Measurements from ENCODE around the gene TAF4. TPM values are rescaled to one million over a fixed set of nuclear protein-coding genes. Genes with fewer than 3 reads are reported as not detected.
"Not testable (repeated sequence)": the region's sequence is repeated elsewhere in the genome, so short reads cannot be mapped to it uniquely, and the experiment has no call there.

Gene TAF4
- total and polyA plus RNA-seq, 7 donors: 3.6 to 13.3 (median 8.9) TPM

- no peak overlapping the region for H3K27ac ChIP-seq
- peaks cover 0 to 3% (median 0%) of the 10 kb centered on the region in 4 donors for H3K9me3 ChIP-seq
- H3K36me3 ChIP-seq: no peaks in the 10 kb centered on the region
- no peak overlapping the region for H3K4me3 ChIP-seq
- WGBS, 2 donors: 54 to 72% methylated on average over 5 of the region's 5 CpGs
- H3K27me3 ChIP-seq: peaks cover 0 to 11% (median 0%) of the 10 kb centered on the region in 3 donors
- DNase-seq: no peak
- H3K4me1 ChIP-seq: no peaks in the 10 kb centered on the region
- intact Hi-C loops (cut with DNase I): no loop called here
- TF ChIP-seq POLR2AphosphoS5 (IDR thresholded peaks at IDR 0.05) (no peak), CTCF (IDR thresholded peaks at IDR 0.05) (no peak), POLR2A (IDR thresholded peaks at IDR 0.05) (no peak), EP300 (IDR thresholded peaks at IDR 0.05) (no peak)
These were observed 17.6 kb upstream of the TAF4 start for GRCh38 chr20:62083312-62083711.

GRCh38 chr20:62080249-62080990 is 14.7 kb upstream of the TAF4 start:
- TF ChIP-seq CTCF (IDR thresholded peaks at IDR 0.05) (no peak), POLR2AphosphoS5 (IDR thresholded peaks at IDR 0.05) (no peak), POLR2A (IDR thresholded peaks at IDR 0.05) (no peak), EP300 (IDR thresholded peaks at IDR 0.05) (no peak)
- Histone ChIP-seq H3K4me1 (no peaks in the 10 kb centered on the region), H3K9me3 (peaks cover 0 to 11% (median 6%) of the 10 kb centered on the region in 4 donors), H3K36me3 (no peaks in the 10 kb centered on the region), H3K27ac (no peak overlapping the region), H3K27me3 (no peaks in the 10 kb centered on the region), H3K4me3 (no peak overlapping the region)
- WGBS, 2 donors: 68 to 79% methylated on average over 15 of the region's 15 CpGs
- no peak for DNase-seq
- intact Hi-C loops (cut with DNase I): no loop called here

DNA sequence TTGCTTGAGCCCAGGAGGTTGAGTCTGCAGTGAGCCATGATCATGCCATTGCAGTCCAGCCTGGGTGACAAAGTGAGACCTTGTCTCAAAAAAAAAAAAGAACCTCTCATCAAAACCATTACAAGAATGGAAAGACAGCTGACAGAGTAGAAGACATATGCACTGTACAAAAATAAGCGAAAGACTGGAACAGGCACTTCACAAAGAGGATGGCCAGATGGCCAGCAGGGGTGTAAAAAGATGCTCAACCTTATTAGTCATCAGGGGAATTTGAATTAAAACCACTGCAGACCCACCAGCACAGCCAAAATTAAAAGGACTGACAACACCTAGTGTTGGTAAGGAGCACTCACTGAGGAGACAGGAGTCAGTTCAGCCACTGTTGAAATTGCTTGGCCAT is 13.5 kb upstream of the TAF4 start:
- 98 to 100% methylated on average over 1 of the region's 1 CpG for WGBS, 2 donors

DNA sequence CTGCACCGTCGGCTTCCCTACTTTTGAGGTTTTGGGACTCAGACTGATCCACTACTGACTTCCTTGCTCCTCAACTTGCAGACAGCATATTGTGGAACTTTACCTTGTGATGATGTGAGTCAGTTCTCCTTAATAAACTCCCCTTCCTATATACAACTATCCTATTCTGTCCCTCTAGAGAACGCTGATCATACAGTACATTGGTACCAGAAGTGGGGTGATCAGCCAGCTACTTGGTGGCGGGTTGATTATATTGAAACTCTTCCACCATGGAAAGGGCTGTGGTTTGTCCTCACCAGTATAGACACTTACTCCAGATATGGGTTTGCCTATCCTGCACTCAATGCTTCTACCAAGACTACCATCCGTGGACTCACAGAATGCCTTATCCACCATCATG is 7.6 kb upstream of the TAF4 start:
- no peaks in the 10 kb centered on the region for H3K27me3 ChIP-seq
- peaks cover 0 to 15% (median 11%) of the 10 kb centered on the region in 4 donors for H3K4me1 ChIP-seq
- DNase-seq: no peak
- no peak overlapping the region for H3K27ac ChIP-seq
- TF ChIP-seq CTCF (IDR thresholded peaks at IDR 0.05) (no peak), EP300 (IDR thresholded peaks at IDR 0.05) (no peak), POLR2A (IDR thresholded peaks at IDR 0.05) (no peak), POLR2AphosphoS5 (IDR thresholded peaks at IDR 0.05) (no peak)
- WGBS, 2 donors: 93 to 97% methylated on average over 5 of the region's 5 CpGs
- H3K4me3 ChIP-seq: no peak overlapping the region
- H3K9me3 ChIP-seq: peaks cover 0 to 12% (median 7%) of the 10 kb centered on the region in 4 donors
- no peaks in the 10 kb centered on the region for H3K36me3 ChIP-seq
- intact Hi-C loops (cut with DNase I): no loop called here

More for the DNA sequence above, 13.5 kb upstream of the TAF4 start:
- DNase-seq: no peak
- no peaks in the 10 kb centered on the region for H3K27me3 ChIP-seq
- no peak overlapping the region for H3K27ac ChIP-seq
- H3K4me3 ChIP-seq: no peak overlapping the region
- TF ChIP-seq EP300 (IDR thresholded peaks at IDR 0.05): no peak
- TF ChIP-seq CTCF (IDR thresholded peaks at IDR 0.05): no peak
- no peak for TF ChIP-seq POLR2AphosphoS5 (IDR thresholded peaks at IDR 0.05)
- no peak for TF ChIP-seq POLR2A (IDR thresholded peaks at IDR 0.05)
- intact Hi-C loops (cut with DNase I): no loop called here
- no peaks in the 10 kb centered on the region for H3K4me1 ChIP-seq
- H3K9me3 ChIP-seq: peaks cover 0 to 12% (median 8%) of the 10 kb centered on the region in 4 donors
- no peaks in the 10 kb centered on the region for H3K36me3 ChIP-seq

GRCh38 chr20:62071669-62072430 is 6.2 kb upstream of the TAF4 start:
- H3K27ac ChIP-seq; H3K27me3 ChIP-seq; DNase-seq; intact Hi-C loops (cut with DNase I); H3K4me3 ChIP-seq; H3K36me3 ChIP-seq: not testable (repeated sequence)
- Histone ChIP-seq H3K9me3 (peaks cover 0 to 12% (median 7%) of the 10 kb centered on the region in 4 donors), H3K4me1 (peaks cover 0 to 29% (median 20%) of the 10 kb centered on the region in 4 donors)
- WGBS, 2 donors: 64 to 87% methylated on average over 6 of the region's 8 CpGs

Data from sigmoid colon (tissue), 7 donors.